ENCODE results near the gene TUBB4B. TPM values are rescaled to one million over a fixed set of nuclear protein-coding genes. Genes with fewer than 3 reads are reported as not detected.

TUBB4B gene
- total RNA-seq, 2 donors from 2014 or later = 328 to 415 TPM

GRCh38 chr9:137218212-137218753 lies 22.8 kb upstream of the TUBB4B start:
- peaks cover 7% of the 10 kb centered on the region for H3K36me3 Mint-ChIP-seq (ENCODE audit: low read depth)
- H3K36me3 ChIP-seq (ENCODE audit: control insufficient read depth, insufficient read depth, low read length) = peaks cover 8% of the 10 kb centered on the region
- H3K27ac ChIP-seq (ENCODE audit: low read depth, low read length) = no peak overlapping the region
- no peak overlapping the region for H3K9ac ChIP-seq (ENCODE audit: extremely low read depth, low read length, poor library complexity, severe bottlenecking)
- TF ChIP-seq CTCF (conservative IDR thresholded peaks at IDR 0.05) = no peak
- peaks cover 15% of the 10 kb centered on the region for H3K4me1 Mint-ChIP-seq
- no peak overlapping the region for H3K27ac Mint-ChIP-seq
- WGBS, 2 experiments (ENCODE audit: insufficient coverage in 1 of 2, insufficient read length in 1 of 2) = 95 to 97% methylated on average over 26 to 30 of the region's 30 CpGs
- H3K4me3 ChIP-seq (ENCODE audit: low read length) = no peak overlapping the region
- no peaks in the 10 kb centered on the region for H3K9me3 ChIP-seq (ENCODE audit: control insufficient read depth, low read length)
- no peaks in the 10 kb centered on the region for H3K9me3 Mint-ChIP-seq
- H3K4me1 ChIP-seq (ENCODE audit: control insufficient read depth, insufficient read depth, low read length) = peaks cover 23% of the 10 kb centered on the region
- H3K4me3 Mint-ChIP-seq = peak overlapping the region; percentile 19
- H3K27me3 Mint-ChIP-seq (ENCODE audit: insufficient read depth) = no peaks in the 10 kb centered on the region
- DNase-seq = no peak
- H3K27me3 ChIP-seq (ENCODE audit: control insufficient read depth, insufficient read depth, low read length, poor library complexity, severe bottlenecking) = no peaks in the 10 kb centered on the region

DNA sequence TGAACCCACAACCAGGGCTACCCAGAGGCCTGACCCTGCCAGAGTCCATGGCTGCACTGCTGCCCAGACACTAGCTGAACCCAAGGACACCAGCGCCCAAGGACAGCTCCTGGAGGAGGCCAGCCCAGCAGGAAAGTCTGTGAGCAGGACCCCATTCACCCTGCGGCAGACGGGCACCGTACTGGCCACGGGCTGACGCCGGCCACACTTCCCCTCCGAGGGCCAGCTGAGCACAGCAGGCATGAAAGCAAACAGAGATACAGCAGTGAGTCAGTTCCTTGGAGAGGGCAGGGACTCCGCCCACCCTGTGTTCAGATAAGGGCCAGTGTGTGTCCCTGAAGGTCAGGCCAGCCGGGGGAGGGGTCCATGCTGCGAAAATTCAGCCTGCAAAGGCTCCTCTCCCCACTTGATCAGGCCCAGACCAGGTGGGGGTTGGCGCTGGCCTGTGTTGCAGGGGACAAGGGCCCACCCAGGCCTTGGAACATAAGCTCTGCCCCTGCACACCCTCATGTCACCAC lies 22.3 kb upstream of the TUBB4B start:
- Mint-ChIP-seq H3K4me3 (peak overlapping the region; percentile 19), H3K9me3 (no peaks in the 10 kb centered on the region)

GRCh38 chr9:137219757-137220316 lies 21.2 kb upstream of the TUBB4B start:
- Histone ChIP-seq H3K4me3 (ENCODE audit: low read length) (no peak overlapping the region), H3K9ac (ENCODE audit: extremely low read depth, low read length, poor library complexity, severe bottlenecking) (no peak overlapping the region), H3K4me1 (ENCODE audit: control insufficient read depth, insufficient read depth, low read length) (peaks cover 23% of the 10 kb centered on the region), H3K36me3 (ENCODE audit: control insufficient read depth, insufficient read depth, low read length) (peaks cover 1% of the 10 kb centered on the region), H3K27me3 (ENCODE audit: control insufficient read depth, insufficient read depth, low read length, poor library complexity, severe bottlenecking) (no peaks in the 10 kb centered on the region), H3K27ac (ENCODE audit: low read depth, low read length) (no peak overlapping the region), H3K9me3 (ENCODE audit: control insufficient read depth, low read length) (no peaks in the 10 kb centered on the region)
- Mint-ChIP-seq H3K27ac (peak overlapping the region; percentile 48), H3K27me3 (ENCODE audit: insufficient read depth) (no peaks in the 10 kb centered on the region), H3K4me3 (peak overlapping the region; percentile 19), H3K9me3 (no peaks in the 10 kb centered on the region), H3K36me3 (ENCODE audit: low read depth) (peaks cover 7% of the 10 kb centered on the region), H3K4me1 (peaks cover 15% of the 10 kb centered on the region)
- no peak for TF ChIP-seq CTCF (conservative IDR thresholded peaks at IDR 0.05)
- DNase-seq = no peak
- 93 to 97% methylated on average over 8 to 10 of the region's 10 CpGs for WGBS, 2 experiments (ENCODE audit: insufficient coverage in 1 of 2, insufficient read length in 1 of 2)

More for the DNA sequence above, 22.3 kb upstream of the TUBB4B start:
- peak; percentile 81 for DNase-seq
- H3K27ac Mint-ChIP-seq = peak overlapping the region; percentile 76
- Histone ChIP-seq H3K4me3 (ENCODE audit: low read length) (no peak overlapping the region), H3K27me3 (ENCODE audit: control insufficient read depth, insufficient read depth, low read length, poor library complexity, severe bottlenecking) (no peaks in the 10 kb centered on the region), H3K9ac (ENCODE audit: extremely low read depth, low read length, poor library complexity, severe bottlenecking) (peak overlapping the region; percentile 30), H3K4me1 (ENCODE audit: control insufficient read depth, insufficient read depth, low read length) (peaks cover 23% of the 10 kb centered on the region), H3K9me3 (ENCODE audit: control insufficient read depth, low read length) (no peaks in the 10 kb centered on the region), H3K27ac (ENCODE audit: low read depth, low read length) (no peak overlapping the region), H3K36me3 (ENCODE audit: control insufficient read depth, insufficient read depth, low read length) (peaks cover 8% of the 10 kb centered on the region)
- no peaks in the 10 kb centered on the region for H3K27me3 Mint-ChIP-seq (ENCODE audit: insufficient read depth)
- TF ChIP-seq CTCF (conservative IDR thresholded peaks at IDR 0.05) = no peak
- WGBS, 2 experiments (ENCODE audit: insufficient coverage in 1 of 2, insufficient read length in 1 of 2) = 51 to 58% methylated on average over 6 to 12 of the region's 12 CpGs
- peaks cover 7% of the 10 kb centered on the region for H3K36me3 Mint-ChIP-seq (ENCODE audit: low read depth)
- H3K4me1 Mint-ChIP-seq = peaks cover 15% of the 10 kb centered on the region

Measured in endodermal cell (in vitro differentiated cells).